ENCODE results near the gene MSH6. TPM values are rescaled to one million over a fixed set of nuclear protein-coding genes. Genes with fewer than 3 reads are reported as not detected.

The MSH6 gene
- total and polyA plus RNA-seq, 12 donors: 9.6 to 119 (median 55.0) TPM

DNA sequence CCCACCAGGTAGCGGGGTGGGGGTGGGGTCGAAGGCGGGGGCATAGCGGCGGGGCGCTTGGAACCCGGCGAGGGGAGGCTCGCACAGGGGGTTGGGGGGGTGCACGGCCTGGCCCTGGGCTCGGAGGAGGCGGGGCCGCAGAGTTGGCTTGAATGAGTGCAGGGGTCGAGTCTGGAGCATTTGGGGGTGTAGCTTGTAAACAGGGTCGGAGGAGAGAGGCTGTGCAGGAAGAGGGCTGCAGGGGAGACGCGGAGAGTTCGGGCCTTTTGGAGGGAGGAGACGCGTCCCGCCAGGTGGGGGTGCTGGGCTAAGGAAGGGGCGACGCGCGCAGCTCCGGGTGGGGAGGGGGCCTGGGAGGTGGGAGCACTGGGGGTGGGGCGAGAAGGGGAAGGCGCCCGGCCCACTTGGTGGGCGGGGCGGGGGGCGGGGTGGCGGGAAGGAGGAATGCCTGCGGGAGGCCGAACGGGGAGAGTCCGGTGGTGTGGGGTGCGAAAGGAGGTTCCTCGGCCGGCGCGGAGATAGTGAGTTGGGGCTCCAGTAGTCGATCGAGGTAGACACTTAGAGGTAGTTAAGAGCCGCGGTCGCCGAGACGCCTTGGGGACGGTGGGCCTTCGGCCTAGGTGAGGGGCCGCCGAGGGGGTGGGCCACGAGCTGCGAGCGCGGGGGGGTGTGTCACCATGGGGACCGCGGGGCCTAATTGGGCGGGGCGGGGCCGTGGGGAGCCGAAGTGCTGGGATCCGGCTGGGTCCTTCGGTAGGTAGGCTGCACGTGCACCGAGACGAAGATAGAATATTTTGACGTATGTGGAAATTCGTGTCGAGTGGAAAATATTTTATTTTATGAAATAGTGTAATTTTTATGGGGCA, 774 bp downstream of the MSH6 start:
- peaks cover 15 to 16% of the 10 kb centered on the region in 2 donors for H3K4me1 ChIP-seq (replicated peaks in 1 of 2)
- H3K27ac ChIP-seq: peak overlapping the region; percentile 89 to 98 (median 96)
- TF ChIP-seq POLR2A (IDR thresholded peaks at IDR 0.05): no peak
- TF ChIP-seq CTCF (IDR thresholded peaks at IDR 0.05): no peak
- 1% methylated on average over 32 to 71 of the region's 71 CpGs for WGBS, 4 donors
- intact Hi-C loops (cut with DNase I): loop anchor here in 1 of 2 donors (10.0 kb wide), 1 partner anchor 121 kb away; the partner anchor contains the start of gene FBXO11
- H3K9me3 ChIP-seq (replicated peaks in 1 of 3): no peaks in the 10 kb centered on the region
- DNase-seq: peak; percentile 55 to 82 (median 78)
- no peaks in the 10 kb centered on the region for H3K36me3 ChIP-seq (replicated peaks in 1 of 2)
- peak overlapping the region; percentile 29 to 93 (median 79) for H3K4me3 ChIP-seq
- H3K27me3 ChIP-seq: no peaks in the 10 kb centered on the region

GRCh38 chr2:47784352-47784851, 1.5 kb downstream of the MSH6 start:
- intact Hi-C loops (cut with DNase I): loop anchor here in 1 of 2 donors (10.0 kb wide), 1 partner anchor 120 kb away; the partner anchor contains the start of gene FBXO11

GRCh38 chr2:47785986-47786385, 3.0 kb downstream of the MSH6 start:
- intact Hi-C loops (cut with DNase I): loop anchor here in 1 of 2 donors (10.0 kb wide), 1 partner anchor 119 kb away; the partner anchor contains the start of gene FBXO11
- 40 to 58% (median 49%) methylated on average over 7 of the region's 7 CpGs for WGBS, 4 donors
- Histone ChIP-seq H3K4me1 (replicated peaks in 1 of 2) (peaks cover 15 to 16% of the 10 kb centered on the region in 2 donors), H3K36me3 (replicated peaks in 1 of 2) (no peaks in the 10 kb centered on the region), H3K4me3 (no peak overlapping the region), H3K27me3 (no peaks in the 10 kb centered on the region), H3K27ac (peak overlapping the region in 2 of 5 donors; percentile 25 to 37), H3K9me3 (replicated peaks in 1 of 3) (no peaks in the 10 kb centered on the region)
- TF ChIP-seq CTCF (IDR thresholded peaks at IDR 0.05) (no peak), POLR2A (IDR thresholded peaks at IDR 0.05) (no peak)
- DNase-seq: no peak

More at GRCh38 chr2:47784352-47784851, 1.5 kb downstream of the MSH6 start:
- peak overlapping the region in 2 of 4 donors; percentile 78 to 93 for H3K4me3 ChIP-seq
- WGBS, 4 donors: 16 to 22% (median 19%) methylated on average over 23 to 28 of the region's 28 CpGs
- H3K27ac ChIP-seq: peak overlapping the region in 4 of 5 donors; percentile 95 to 98 (median 96)
- H3K36me3 ChIP-seq (replicated peaks in 1 of 2): no peaks in the 10 kb centered on the region
- DNase-seq: peak in 4 of 7 donors; percentile 28 to 58 (median 38)
- no peaks in the 10 kb centered on the region for H3K27me3 ChIP-seq
- H3K4me1 ChIP-seq (replicated peaks in 1 of 2): peaks cover 15 to 16% of the 10 kb centered on the region in 2 donors
- no peak for TF ChIP-seq POLR2A (IDR thresholded peaks at IDR 0.05)
- no peak for TF ChIP-seq CTCF (IDR thresholded peaks at IDR 0.05)
- H3K9me3 ChIP-seq (replicated peaks in 1 of 3): no peaks in the 10 kb centered on the region

GRCh38 chr2:47796090-47796697, 13.2 kb downstream of the MSH6 start:
- TF ChIP-seq CTCF (IDR thresholded peaks at IDR 0.05) (no peak), POLR2A (IDR thresholded peaks at IDR 0.05) (no peak)
- DNase-seq: no peak
- 58 to 78% (median 73%) methylated on average over 2 of the region's 2 CpGs for WGBS, 4 donors

More at GRCh38 chr2:47796090-47796697, 13.2 kb downstream of the MSH6 start:
- H3K36me3 ChIP-seq (replicated peaks in 1 of 2): peaks cover 0 to 39% of the 10 kb centered on the region in 2 donors
- no peak overlapping the region for H3K4me3 ChIP-seq
- no peak overlapping the region for H3K27ac ChIP-seq
- intact Hi-C loops (cut with DNase I): no loop called here
- H3K4me1 ChIP-seq (replicated peaks in 1 of 2): no peaks in the 10 kb centered on the region
- no peaks in the 10 kb centered on the region for H3K9me3 ChIP-seq (replicated peaks in 1 of 3)
- no peaks in the 10 kb centered on the region for H3K27me3 ChIP-seq

Measured in adrenal gland (tissue), 12 donors.